Peyer's patch (tissue), 4 donors: Measurements from ENCODE around the gene TDRD9. TPM values are rescaled to one million over a fixed set of nuclear protein-coding genes. Genes with fewer than 3 reads are reported as not detected.

Experiments
- DNase-seq, 3 donors: peaks; one replicate each; pipeline ENCODE4 v3.0.0-alpha.2; 2017 to 2019
- H3K27ac ChIP-seq, 4 donors: fragments of 200-600 bp; sonication (generic); one replicate each; pipeline ENCODE4 v1.5.1; 2016 to 2019
- H3K27me3 ChIP-seq, 2 donors: fragments of 200-600 bp; sonication (generic); one replicate each; pipeline ENCODE4 v1.5.1; 2019
- H3K36me3 ChIP-seq, 3 donors: fragments of 200-600 bp; sonication (generic); one replicate each; pipeline ENCODE4 v1.5.1; 2016 to 2019
- H3K4me1 ChIP-seq, 4 donors: fragments of 200-600 bp; sonication (generic); one replicate each; pipeline ENCODE4 v1.5.1; 2016 to 2019
- H3K4me3 ChIP-seq, 4 donors: fragments of 200-600 bp; sonication (generic); 1 replicate in 3 of 4; 2 replicates in 1 of 4; pipeline ENCODE4 v1.5.1; 2016 to 2019; ENCODE audit warnings: mild to moderate bottlenecking in 1 of 4
- H3K9me3 ChIP-seq, 4 donors: fragments of 200-600 bp; sonication (generic); one replicate each; pipeline ENCODE4 v1.5.1; 2016 to 2019; ENCODE audit warnings: mild to moderate bottlenecking in 1 of 4
- POLR2A ChIP-seq, 2 donors: fragments of 450-650 bp; IDR thresholded peaks; one replicate each; pipeline ENCODE4 v1.5.1; 2017; ENCODE audit warnings: antibody characterized with exemption in 2 of 2, mild to moderate bottlenecking in 2 of 2, moderate library complexity in 2 of 2
- total RNA-seq, 4 donors: library from RNA; depleted of rRNA; stranded (reverse); fragments of >200 nt; gene quantifications; one replicate each; pipeline ENCODE4 v1.1.0, GENCODE V29; 2016
- TF ChIP-seq, protein P1 (sequence below), 6 experiments: fragments of 450-650 bp in 4 of 6; fragments of 200-600 bp in 2 of 6; sonication (generic) in 1 of 6; IDR thresholded peaks; one replicate each; pipeline ENCODE4 v1.5.1; 2017 to 2019; ENCODE audit warnings: antibody characterized with exemption in 6 of 6, mild to moderate bottlenecking in 3 of 6, moderate library complexity in 1 of 6

Gene TDRD9
- total RNA-seq, 4 donors from 2014 or later: 0.40 TPM; not detected in 3

DNA sequence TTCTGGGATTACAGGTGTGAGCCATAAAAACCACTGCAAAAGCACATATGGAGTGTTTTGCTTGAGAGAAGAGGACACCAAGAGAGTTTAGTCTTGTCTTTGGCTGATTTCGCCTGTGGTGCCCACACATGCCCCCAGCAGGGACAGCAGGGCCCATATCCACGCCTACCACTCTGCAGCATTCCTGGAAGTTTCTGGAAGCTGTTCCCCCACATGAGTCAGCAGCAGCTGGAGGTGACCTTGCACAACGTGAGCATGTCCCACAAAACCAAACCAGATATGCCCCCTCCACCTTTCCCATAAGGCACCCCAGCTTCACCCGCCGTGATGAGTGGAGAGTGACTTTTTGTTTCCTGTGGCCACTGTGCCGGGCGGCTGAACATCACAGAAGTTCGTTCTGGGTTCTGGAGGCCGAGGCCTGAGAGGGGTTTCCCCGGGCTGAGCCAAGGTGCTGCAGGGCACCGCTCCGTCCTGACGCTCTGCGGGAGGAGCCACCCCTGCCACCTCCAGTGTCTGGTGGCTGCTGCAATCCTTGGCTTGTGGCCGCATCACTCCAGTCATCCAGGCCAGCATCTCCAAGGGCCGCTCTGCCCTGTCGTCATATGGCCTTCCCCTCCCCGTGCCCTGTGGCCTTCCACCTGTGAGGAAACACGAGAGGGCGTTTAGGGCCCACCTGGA, 162.0 kb downstream of the TDRD9 start:
- Histone ChIP-seq H3K27me3 (no peaks in the 10 kb centered on the region), H3K4me1 (peaks cover 0 to 38% (median 5%) of the 10 kb centered on the region in 4 donors), H3K4me3 (no peak overlapping the region), H3K9me3 (no peaks in the 10 kb centered on the region), H3K27ac (no peak overlapping the region), H3K36me3 (no peaks in the 10 kb centered on the region)
- TF ChIP-seq POLR2A (IDR thresholded peaks at IDR 0.05): no peak
- TF ChIP-seq, protein P1, sequence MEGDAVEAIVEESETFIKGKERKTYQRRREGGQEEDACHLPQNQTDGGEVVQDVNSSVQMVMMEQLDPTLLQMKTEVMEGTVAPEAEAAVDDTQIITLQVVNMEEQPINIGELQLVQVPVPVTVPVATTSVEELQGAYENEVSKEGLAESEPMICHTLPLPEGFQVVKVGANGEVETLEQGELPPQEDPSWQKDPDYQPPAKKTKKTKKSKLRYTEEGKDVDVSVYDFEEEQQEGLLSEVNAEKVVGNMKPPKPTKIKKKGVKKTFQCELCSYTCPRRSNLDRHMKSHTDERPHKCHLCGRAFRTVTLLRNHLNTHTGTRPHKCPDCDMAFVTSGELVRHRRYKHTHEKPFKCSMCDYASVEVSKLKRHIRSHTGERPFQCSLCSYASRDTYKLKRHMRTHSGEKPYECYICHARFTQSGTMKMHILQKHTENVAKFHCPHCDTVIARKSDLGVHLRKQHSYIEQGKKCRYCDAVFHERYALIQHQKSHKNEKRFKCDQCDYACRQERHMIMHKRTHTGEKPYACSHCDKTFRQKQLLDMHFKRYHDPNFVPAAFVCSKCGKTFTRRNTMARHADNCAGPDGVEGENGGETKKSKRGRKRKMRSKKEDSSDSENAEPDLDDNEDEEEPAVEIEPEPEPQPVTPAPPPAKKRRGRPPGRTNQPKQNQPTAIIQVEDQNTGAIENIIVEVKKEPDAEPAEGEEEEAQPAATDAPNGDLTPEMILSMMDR (IDR thresholded peaks at IDR 0.05): no peak
- DNase-seq: no peak

DNA sequence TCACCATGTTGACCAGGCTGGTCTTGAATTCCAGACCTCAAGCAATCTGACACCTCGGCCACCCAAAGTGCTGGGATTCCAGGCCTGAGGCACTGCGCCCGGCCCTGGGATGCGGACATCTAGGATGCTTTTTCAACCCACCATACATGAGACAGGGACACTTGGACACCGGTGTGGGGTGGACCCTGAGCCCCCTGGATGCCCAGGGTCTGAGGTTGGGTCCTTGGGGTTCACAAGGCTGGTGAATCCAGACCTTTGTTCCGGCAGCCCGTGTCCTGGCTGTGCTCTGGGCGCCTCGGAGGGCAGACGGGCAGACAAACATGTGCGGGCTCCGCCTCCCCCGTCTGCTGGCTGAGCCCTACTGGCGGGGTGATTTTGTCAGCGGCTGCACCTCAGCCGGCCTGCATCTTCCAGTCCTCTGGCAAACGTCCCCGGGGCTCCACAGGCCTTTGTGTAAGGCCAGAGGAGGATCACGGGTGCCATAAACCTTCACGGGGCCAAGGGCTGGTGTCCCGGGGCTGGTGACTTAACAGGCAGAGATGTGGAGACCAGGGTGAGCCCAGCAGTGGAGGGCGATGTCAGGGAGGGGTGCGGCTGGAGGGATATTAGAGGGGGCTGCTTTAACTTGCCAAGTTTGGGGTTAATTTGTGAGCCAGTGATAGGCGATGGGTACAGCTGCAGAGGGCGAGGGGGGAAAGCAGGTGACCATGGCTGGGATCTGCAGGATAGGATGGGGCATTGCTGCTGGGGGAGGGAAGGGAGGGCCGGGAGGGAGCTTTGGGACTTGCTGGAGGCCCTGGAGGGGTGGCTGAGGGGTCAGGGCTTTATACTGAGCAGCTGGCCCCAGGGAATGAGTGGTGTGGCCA, 163.0 kb downstream of the TDRD9 start:
- H3K36me3 ChIP-seq: no peaks in the 10 kb centered on the region
- H3K27me3 ChIP-seq: no peaks in the 10 kb centered on the region
- H3K27ac ChIP-seq: no peak overlapping the region
- H3K4me3 ChIP-seq: no peak overlapping the region
- H3K9me3 ChIP-seq: no peaks in the 10 kb centered on the region
- DNase-seq: peak in 1 of 3 donors; percentile 53
- no peak for TF ChIP-seq POLR2A (IDR thresholded peaks at IDR 0.05)
- H3K4me1 ChIP-seq: peaks cover 0 to 30% (median 5%) of the 10 kb centered on the region in 4 donors

DNA sequence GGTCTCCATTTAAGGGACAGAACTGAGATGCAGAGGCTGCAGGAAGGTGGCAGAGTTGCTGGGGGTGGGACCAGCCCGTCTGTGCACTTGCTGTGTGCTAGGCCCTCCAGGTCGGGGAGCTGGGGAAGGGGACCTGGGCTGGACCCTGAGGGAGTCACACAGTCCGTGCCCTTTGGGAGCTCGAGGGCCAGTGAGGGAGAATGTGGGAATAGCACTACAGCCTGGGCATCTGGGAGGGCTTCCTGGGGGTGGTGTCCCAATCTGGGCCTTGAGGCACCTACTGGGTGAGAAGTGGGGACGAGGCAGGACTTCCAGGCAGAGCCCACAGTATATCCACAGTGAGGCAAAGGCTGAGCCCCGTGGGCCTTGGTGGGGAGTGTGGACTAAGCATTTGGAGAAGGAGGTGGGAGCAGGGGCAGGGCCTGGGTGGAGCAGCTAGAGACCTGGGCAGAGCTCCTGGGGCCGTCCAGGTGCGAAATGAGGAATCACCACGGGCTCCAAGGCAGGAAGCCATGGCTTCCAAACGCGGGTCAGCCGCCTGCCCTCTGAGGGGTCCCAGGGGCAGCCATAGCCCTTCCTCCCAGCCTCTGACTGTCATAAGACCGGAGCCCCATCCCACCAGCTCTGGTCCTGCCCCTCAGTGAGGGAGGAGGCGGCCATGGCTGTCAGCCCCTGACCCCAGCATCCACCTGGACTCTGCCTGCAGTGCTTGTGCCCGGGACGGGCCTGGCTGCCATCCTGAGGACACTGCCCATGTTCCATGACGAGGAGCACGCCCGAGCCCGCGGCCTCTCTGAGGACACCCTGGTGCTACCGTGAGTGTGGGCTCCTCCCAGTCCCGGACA, 163.9 kb downstream of the TDRD9 start:
- Histone ChIP-seq H3K27ac (no peak overlapping the region), H3K27me3 (no peaks in the 10 kb centered on the region), H3K9me3 (no peaks in the 10 kb centered on the region), H3K4me3 (no peak overlapping the region), H3K4me1 (peaks cover 0 to 22% (median 4%) of the 10 kb centered on the region in 4 donors), H3K36me3 (no peaks in the 10 kb centered on the region)
- TF ChIP-seq, protein P1 (IDR thresholded peaks at IDR 0.05): no peak
- no peak for TF ChIP-seq POLR2A (IDR thresholded peaks at IDR 0.05)
- no peak for DNase-seq

DNA sequence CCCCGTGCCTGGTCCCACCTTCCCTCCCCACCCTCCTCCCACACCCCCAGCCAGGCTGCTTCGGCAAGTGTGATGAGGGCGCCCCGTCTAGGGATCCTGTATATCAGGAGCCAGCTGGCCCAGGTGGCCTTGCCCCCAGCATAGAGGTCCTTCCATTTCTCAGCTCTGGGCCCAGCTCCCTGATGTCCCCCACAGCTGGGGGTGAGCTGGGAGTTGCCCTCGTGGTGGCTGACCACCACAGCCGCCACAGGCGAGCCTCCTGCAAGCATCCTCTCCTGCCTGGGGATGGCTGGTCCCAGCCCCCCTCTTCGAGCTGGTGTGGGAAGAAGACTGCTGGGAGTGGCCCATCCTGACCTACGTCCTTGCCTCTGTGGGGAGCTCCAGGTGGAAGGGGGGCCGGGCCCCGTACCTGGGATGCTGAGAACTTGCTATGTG, 164.7 kb downstream of the TDRD9 start:
- Histone ChIP-seq H3K4me3 (no peak overlapping the region), H3K27ac (no peak overlapping the region), H3K27me3 (no peaks in the 10 kb centered on the region), H3K9me3 (no peaks in the 10 kb centered on the region), H3K4me1 (peaks cover 0 to 14% (median under 1%) of the 10 kb centered on the region in 4 donors), H3K36me3 (no peaks in the 10 kb centered on the region)
- TF ChIP-seq POLR2A (IDR thresholded peaks at IDR 0.05): no peak
- TF ChIP-seq, protein P1 (IDR thresholded peaks at IDR 0.05): no peak
- DNase-seq: no peak

DNA sequence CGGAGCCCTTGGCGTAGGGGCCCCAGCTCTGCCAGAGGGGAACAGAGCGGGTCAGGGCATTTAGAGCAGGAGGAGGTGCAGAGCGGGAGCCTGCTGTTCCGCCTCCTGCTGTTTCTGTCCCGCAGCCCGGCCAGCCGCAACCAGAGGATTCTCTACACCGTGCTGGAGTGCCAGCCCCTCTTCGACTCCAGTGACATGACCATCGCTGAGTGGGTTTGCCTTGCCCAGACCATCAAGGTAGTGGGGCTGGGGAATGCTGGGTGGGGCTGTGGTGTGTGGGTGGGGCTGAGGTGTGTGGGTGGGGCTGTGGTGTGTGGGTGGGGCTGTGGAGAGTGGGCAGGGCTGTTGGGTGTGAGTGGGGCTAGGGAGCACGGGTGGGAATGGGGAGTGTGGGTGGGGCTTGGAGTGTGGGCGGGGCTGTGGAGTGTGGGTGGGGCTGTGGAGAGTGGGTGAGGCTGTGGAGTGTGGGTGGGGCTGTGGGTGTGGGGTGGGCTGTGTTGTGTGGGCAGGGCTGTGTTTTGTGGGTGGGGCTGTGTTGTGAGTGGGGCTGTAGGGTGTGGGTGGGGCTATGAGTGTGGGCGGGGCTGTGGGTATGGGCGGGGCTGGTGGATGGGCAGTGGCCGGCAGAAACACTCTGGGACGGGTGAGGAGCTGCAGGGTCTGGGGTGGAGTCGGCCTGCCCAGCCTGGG, 165.3 kb downstream of the TDRD9 start:
- Histone ChIP-seq H3K27ac (no peak overlapping the region), H3K27me3 (no peaks in the 10 kb centered on the region), H3K4me3 (no peak overlapping the region), H3K9me3 (no peaks in the 10 kb centered on the region), H3K36me3 (no peaks in the 10 kb centered on the region), H3K4me1 (peaks cover 0 to 10% (median 0%) of the 10 kb centered on the region in 4 donors)
- DNase-seq: peak in 1 of 3 donors; percentile 66
- TF ChIP-seq, protein P1 (IDR thresholded peaks at IDR 0.05): no peak
- no peak for TF ChIP-seq POLR2A (IDR thresholded peaks at IDR 0.05)
